RPMI7951 (cell line): ENCODE data around the gene PRR36. TPM values are rescaled to one million over a fixed set of nuclear protein-coding genes. Genes with fewer than 3 reads are reported as not detected.

Experiments used
- DNase-seq: peaks from one replicate; pipeline ENCODE4 v3.0.0-alpha.2; 2012; ENCODE audit warnings: low read depth
- total RNA-seq: library from RNA; depleted of rRNA; stranded (reverse); fragments of >200 nt; shearing (Covaris generic); gene quantifications from 2 replicates; pipeline ENCODE4 v1.2.3, GENCODE V29; 2014

The PRR36 gene
- total RNA-seq, 1 experiment from 2014 or later: not detected

DNA sequence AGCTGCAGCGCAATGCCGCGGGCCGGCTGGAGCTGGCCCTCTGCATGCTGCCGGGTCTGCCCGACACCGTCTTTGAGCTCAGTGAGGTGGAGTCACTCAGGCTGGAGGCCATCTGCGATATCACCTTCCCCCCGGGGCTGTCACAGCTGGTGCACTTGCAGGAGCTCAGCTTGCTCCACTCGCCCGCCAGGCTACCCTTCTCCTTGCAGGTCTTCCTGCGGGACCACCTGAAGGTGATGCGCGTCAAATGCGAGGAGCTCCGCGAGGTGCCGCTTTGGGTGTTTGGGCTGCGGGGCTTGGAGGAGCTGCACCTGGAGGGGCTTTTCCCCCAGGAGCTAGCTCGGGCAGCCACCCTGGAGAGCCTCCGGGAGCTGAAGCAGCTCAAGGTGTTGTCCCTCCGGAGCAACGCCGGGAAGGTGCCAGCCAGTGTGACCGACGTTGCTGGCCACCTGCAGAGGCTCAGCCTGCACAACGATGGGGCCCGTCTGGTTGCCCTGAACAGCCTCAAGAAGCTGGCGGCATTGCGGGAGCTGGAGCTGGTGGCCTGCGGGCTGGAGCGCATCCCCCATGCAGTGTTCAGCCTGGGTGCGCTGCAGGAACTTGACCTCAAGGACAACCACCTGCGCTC lies 25.7 kb upstream of the PRR36 start:
- DNase-seq: no peak

DNA sequence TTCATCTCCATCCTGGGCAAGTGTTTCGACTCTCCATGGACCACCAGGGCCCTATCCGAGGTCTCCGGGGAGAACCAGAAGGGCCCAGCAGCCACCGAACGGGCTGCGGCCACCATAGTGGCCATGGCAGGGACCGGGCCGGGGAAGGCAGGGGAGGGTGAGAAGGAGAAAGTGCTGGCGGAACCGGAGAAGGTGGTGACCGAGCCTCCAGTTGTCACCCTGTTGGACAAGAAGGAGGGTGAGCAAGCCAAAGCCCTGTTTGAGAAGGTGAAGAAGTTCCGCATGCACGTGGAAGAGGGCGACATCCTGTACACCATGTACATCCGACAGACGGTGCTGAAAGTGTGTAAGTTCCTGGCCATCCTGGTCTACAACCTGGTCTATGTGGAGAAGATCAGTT lies 24.8 kb upstream of the PRR36 start:
- no peak for DNase-seq

DNA sequence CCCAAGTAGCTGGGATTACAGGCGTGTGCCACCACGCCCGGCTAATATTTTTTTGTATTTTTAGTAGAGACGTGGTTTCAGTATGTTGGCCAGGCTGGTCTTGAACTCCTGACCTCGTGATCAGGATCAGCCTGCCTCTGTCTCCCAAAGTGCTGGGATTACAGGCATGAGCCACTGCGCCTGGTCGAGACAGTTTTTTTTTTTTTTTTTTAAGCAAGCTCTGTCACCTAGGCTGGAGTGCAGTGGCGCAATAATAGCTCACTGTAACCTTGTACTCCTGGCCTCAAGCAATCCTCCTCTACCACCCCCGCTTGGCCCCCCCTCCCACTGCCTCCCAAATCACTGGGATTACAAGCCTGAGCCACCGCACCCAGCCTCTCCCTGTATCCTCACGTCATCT lies 23.1 kb upstream of the PRR36 start:
- DNase-seq: no peak

DNA sequence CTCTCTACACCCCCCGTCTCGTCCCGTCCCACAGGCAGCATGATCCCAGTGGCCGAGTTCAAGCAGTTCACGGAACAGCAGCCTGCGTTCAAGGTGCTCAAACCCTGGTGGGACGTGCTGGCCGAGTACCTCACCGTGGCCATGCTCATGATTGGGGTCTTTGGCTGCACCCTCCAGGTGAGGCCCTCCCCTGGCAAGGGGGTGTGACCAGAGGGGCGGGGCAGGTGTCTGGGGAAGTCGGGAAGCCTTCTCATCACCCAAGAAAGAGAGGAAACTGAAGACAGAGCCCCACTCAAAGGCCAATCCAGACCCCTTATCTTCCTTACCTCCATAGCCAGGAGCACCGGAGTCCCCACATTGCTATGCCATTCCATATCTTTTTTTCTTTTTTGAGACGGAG lies 21.4 kb upstream of the PRR36 start:
- no peak for DNase-seq

DNA sequence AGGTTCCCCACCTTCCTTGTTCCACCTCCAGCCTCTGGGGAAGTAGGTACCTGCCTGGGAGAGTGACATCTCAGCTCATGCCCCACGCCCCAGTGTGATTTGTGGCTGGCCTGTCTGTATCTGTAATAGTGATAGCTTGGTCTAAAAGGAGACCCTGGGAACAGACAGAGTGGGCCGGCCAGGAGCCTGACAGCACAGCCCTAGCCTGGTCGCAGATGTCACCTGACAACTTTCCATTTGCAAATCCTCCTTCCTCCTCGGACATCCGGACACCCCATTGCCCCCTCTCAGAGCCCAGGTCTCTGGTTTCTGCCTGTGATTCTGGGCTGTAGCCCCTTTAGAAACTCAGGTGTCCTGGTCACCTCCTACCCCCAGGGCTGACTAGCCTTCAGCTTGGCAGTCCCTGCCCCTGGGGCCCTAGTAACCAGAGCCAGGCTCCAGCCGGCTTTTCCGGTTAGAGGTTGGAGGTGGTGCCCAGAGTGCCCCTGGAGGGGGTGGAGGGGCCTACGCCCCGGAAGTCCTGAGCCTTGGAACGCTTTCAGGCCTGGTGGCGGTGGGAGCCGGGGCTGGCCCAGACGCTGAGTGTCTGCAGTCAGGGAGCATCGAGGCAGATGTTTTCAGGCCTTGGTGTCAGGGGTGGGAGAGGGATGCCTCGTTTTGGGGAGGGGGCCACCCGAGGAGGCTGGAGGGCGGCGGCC lies 20.6 kb upstream of the PRR36 start:
- no peak for DNase-seq

DNA sequence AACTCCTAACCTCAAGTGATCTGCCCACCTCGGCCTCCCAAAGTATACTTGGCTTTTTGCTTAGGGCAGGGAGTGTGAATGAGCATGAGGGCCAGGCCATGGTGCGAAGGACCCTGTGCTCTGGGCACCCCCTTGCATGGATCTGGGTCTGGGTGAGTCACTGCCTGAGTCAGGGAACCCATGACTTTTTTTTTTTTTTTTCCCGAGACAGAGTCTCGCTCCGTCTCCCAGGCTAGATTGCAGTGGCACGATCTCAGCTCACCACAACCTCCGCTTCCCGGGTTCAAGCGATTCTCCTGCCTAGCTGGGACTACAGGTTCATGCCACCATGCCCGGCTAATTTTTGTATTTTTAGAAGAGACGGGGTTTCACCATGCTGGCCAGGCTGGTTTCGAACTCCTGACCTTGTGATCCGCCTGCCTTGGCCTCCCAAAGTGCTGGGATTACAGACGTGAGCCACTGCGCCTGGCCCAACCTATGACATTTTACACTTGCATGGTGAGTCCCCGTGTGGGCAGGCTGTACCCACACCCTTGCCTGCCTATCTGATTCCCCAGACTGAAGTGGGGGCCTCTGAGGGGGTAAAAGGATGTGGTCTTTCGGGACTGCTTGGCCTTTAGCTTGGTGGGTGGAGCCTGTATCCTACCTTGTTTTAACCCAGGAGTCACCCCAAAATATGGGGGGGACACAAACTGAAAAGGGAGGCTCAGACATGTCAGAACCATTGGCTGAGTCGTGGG lies 19.3 kb upstream of the PRR36 start:
- DNase-seq: peak; percentile 67

DNA sequence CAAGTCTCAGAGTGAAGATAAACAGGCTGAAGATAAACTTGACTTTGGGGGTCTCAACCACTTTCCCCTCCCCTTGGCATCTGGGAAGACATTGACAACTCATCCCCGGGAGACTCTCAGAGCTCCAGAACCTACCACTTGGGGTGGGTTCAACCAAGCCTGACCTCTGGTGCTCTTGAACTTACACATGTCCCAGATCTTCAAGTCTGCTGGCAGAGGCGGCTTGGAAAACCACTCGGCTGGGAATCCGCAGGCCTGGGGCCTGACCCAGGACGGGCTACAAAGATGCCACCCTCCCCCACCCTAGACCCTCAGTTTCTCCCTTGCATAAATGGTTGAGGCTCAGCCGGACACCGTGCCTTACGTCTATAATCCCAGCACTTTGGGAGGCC lies 14.6 kb upstream of the PRR36 start:
- DNase-seq: no peak

DNA sequence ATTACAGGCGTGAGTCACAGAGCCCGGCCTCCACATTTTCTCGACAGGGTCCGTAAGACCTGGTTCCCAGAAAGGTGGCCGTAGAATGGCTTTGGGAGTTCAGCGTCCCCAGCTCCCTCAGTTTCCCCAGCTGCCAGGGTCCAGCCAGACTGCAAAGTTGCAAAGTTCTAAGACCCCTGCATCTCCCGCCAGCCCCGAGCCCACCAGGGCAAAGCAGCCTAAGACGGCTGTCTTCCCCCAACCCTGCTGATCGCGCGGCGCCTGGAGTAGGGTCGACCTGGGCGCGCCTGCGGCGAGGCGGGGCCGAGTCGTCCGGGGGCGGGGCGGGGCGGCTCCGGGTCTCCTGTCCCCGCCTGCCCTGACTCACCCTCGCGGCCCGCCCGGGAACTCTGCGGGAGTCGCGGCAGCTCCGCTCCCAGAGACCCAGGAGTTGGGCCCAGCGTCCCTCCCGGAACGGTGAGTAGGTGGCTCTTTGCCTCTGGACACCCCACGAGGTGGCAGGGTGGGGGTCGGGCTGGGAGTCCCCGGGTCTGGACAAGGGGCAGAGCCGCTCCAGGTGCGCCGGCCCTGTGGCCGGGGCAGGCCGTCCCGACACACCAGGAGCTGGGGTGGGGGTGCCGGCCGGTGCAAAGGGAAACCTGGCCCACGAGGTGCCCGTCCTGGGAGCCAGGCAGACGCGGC lies 14.1 kb upstream of the PRR36 start, which contains the start of gene LRRC8E:
LRRC8E (plus strand) TSS at position 366 of the 681 bp plus-strand sequence. CDS start 7,094 bp downstream, outside the sequence.
- DNase-seq: peak; percentile 72

DNA sequence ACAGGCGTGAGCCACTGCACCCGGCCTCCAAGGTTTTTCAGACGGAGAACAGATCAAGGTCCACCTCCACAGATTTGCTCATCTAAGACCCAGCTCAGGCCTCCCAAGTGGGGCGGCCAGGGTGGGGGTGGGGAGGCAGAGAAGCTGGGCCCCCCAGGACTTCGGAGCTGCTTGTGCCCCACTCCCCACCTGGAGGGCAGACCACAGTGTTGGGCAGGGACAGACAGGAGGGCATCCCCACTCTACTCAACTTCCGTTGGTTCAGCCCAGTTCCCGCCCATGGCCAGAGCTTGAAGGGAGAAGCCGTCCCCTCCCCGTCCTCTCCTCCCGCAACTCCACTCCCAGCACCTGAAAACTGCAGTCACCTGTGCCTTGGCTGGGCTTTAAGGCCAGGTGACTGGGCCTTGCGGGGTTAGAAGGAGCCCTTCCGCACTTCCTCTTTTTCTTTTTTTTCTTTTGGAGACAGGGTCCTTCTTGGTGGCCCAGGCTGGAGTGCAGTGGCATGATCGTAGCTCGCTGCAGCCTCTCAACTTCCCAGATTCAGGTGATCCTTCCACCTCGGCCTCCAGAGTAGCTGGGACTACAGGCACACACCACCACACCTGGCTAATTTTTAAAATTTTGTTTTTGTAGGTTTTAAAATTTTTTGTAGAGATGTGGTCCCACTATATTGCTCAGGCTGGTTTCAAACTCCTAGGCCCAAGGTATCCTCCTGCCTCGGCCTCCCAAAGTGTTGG lies 13.4 kb upstream of the PRR36 start:
- DNase-seq: no peak

DNA sequence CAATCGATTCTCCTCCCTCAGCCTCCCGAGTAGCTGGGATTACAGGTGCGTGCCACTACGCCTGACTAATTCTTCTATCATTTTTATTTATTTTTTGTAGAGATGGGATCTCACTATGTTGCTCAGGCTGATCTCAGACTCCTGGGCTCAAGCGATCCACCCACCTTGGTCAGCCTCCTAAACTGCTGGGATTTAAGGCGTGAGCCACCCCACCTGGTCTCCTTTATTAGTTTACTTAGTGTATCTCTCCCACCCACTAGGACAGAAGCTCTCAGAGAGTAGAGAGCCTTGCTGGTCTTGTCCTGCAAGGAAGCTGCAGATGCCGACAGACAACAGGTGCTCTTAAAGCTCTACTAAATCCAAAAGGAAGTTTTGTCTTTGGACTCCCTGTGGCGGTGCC lies 11.6 kb upstream of the PRR36 start:
- DNase-seq: no peak

DNA sequence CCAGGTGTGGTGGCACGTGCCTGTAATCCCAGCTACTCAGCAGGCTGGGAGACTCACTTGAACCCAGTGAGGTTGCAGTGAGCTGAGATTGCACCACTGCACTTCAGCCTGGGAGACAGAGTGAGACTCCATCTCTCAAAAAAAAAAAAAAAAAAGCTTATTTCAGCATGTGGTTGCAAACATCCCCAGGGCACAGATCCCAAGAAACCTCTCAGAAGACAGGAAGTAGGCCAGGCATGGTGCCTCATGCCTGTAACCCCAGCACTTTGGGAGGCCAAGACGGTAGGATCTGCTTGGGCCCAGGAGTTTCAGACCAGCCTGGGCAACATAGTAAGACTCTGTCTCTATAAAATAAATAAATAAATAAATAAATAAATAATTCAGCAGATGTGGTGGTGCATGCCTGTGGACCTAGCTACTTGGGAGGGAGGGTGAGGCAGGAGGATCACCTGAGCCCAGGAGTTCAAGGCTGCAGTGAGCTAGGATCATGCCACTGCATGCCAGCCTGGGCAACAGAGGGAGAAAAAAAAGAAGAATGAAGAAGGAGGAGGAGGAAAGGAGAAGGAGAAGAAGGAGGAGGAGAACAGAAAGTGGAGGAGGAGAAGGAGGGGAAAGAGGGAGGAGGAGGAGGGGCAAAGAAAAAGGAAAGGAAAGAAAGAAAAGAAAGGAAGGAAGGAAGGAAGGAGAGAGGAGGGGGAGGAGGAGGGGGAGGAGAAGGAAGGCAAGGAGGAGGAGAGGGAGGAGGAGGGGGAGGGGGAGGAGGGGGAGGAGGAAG lies 9.8 kb upstream of the PRR36 start:
- DNase-seq: peak; percentile 76

DNA sequence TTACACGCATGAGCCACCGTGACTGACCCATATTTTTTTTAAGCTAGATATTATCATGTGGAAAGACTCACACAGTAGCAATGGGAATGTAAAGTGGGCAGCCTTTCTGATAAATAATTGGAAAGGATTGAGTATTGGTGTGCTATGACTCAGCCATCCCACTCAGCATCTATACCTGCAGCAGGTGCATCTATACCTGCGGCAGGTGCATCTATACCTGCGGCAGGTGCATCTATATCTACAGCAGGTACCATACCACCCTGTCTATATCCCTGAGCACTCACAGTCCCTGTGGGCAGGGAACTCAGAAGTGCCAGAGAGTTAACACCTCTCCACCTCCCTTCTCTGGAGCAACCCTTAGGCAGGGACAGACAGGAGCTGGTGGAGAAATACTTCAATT lies 8.9 kb upstream of the PRR36 start:
- DNase-seq: no peak

DNA sequence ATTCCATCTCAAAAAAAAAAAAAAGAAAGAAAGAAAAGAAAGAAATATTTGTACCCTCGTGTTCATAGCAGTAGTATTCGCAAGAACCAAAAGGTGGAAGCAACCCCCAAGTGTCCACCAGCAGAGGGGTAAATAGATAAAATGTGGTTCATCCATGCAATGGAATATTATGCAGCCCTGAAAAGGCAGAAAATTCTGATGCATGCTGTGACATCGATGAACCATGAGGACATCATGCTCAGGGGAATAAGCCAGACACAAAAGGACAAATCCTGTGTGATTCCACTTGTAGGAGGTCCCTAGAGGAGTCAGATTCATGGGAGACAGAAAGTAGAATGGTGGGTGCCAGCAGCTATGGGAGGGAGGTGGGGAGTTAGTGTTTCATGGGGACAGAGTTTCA lies 7.7 kb upstream of the PRR36 start:
- DNase-seq: no peak

DNA sequence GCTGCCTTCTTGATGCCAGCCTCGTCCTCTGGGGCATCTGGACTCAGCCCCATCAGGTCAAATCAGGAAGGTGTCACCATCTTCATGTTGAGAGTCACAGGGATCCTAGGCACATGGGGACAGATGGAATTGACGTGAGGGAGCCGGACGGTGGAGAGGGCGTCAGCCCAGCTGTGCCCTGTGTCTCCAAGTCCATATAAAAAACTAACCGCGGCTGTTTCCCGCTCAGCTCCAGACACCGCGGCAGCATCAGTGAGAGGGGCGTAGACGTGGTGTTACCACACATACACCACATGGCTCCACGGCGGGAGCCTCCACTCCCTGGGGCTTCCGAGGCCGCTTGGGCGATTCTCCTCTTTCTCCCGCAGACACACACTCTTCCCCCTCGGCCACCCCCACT lies 5.6 kb upstream of the PRR36 start:
- DNase-seq: no peak

DNA sequence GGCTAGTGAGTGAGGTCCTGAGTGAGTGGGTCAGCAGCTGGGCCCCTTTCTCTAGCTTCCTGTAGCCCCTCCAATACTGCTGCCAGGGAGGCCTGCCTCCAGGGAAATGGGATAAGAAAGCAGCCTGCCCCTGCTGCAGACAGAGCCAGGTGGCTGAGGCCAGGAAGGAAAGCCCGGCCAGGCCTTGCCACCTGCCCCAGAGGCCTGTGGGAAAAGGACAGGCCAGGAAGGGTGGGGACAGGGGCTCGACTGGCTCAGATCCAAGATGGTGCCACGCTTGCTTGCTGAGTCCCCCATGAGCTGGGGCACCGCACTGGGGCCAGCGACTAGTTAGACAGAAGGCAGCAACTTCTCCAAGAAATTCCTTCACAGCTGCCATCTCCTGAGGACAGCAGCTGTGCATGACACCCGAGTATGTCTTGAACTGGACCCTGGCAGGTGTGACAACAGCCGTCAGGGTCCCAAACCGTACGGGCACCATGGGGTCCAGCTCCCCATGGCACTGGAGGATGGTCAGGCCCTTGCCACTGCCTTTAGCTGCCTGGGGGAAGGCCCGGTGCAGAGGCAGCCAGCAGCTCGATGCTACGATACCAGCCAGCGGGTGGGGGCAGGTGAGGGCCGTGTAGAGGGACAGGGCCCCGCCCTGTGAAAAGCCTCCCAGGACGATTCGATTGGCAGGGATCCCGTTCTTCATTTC lies 5.1 kb upstream of the PRR36 start:
- no peak for DNase-seq

DNA sequence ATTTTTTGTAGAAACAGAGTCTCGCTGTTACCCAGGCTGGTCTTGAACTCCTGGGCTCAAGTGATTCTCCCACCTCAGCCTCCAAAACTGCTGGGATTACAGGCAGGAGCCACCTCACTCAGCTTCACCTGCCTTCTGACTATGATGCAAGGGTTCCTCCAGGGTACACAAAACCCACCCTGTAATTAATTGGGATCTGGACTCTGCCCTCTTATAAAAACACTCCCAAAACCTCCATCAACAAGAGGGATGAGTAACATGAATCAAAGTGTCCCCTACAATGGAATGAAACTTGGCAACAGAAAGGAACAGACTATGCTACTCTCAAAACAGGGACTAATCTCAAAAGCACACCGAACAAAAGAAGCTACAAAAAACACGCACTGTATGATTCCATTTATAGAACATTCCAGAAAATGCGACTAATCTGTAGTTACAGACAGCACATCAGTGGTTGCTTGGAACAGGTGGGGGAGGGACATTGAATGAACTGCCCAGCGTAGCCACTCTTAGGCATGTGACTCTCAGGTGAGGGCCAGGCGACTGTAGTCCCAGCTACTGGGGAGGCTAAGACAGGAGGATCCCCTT lies 3.2 kb upstream of the PRR36 start:
- DNase-seq: no peak

DNA sequence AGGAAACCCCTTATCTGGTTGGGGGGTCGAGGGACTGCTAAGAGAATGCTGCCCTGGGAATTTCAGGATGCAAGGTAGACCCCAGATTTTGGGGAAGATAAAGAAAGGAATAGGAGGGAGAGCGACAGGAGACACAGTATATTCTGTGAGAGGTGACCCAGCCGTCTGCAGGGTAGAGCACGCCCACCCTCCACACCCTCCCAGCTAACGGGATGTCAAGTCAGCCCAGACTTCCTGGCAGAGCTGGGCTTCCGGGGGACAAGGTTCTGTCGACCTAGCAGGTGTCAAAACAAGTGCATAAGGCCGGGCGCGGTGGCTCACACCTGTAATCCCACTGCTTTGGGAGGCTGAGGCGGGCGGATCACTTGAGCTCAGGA lies 695 bp upstream of the PRR36 start:
- no peak for DNase-seq

DNA sequence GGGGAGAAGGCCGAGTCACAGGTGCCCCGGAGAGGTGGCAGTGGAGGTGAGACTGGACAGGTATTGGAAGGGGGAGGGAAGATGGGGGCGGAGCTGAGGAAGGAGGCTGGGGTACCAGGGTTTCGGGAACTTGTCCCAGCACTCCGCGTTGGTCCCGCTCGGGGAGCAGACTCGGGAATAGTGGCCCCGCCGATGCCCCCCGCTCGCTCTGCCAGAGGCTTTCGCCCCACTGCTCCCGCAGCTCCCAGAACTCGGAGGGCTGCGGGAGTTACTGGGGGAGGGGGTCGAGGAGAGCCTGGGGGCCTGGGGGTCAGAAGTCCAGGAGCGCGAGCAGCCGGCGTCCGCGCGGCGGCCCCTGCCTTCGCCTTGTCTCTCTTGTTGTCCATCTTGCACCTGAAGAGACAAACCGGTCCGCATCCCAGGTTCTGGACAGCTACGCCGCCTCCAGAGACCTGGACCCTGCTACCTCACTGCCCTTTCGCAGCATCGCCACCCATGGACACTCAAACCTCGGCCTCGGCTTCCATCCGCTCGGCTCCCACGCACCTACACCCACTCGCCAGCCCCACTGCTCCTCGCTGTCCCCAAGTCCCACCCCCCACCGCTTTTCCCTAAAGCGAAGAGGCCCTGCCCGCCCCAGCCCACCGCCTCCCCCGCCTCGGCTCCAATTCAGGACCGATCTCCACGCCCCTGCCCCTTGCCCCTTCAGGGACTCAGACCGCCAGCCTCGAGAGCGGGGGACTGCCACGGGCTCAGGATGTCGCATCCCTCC lies 700 bp downstream of the PRR36 start:
- no peak for DNase-seq
